OCI-LY1 (cell line): ENCODE measurements around the gene ZNF419.
"Not testable (repeated sequence)": the region's sequence is repeated elsewhere in the genome, so short reads cannot be mapped to it uniquely, and the experiment has no call there.

Experiments used
- H2AFZ ChIP-seq: fragments of 200-600 bp; sonication (generic), shearing (Covaris generic); 2 replicates; pipeline ENCODE4 v1.6.0; 2014; ENCODE audit warnings: antibody characterized with exemption, mild to moderate bottlenecking, low read length
- H3F3A ChIP-seq: fragments of 200-600 bp; sonication (generic), shearing (Covaris generic); 2 replicates; pipeline ENCODE4 v1.6.0; 2014; ENCODE audit warnings: mild to moderate bottlenecking, antibody characterized with exemption, low read length, moderate library complexity; ENCODE audit not compliant: insufficient read depth
- H3K27ac ChIP-seq: fragments of 200-600 bp; sonication (generic); 2 replicates; pipeline ENCODE4 v1.5.1; 2014; ENCODE audit warnings: low read length, mixed run types, mild to moderate bottlenecking, low read depth; ENCODE audit not compliant: poor library complexity, severe bottlenecking
- H3K27me3 ChIP-seq: fragments of 200-600 bp; sonication (generic); 2 replicates; pipeline ENCODE4 v1.6.0; 2014; ENCODE audit warnings: antibody characterized with exemption, mild to moderate bottlenecking, low read length, moderate library complexity; ENCODE audit not compliant: insufficient read depth
- H3K36me3 ChIP-seq: fragments of 200-600 bp; sonication (generic); 2 replicates; pipeline ENCODE4 v1.6.1; 2014; ENCODE audit warnings: mild to moderate bottlenecking, antibody characterized with exemption, low read length, moderate library complexity, mixed read lengths; ENCODE audit not compliant: insufficient read depth
- H3K4me1 ChIP-seq: fragments of 200-600 bp; sonication (generic); 2 replicates; pipeline ENCODE4 v1.5.1; 2014; ENCODE audit warnings: mild to moderate bottlenecking, low read length, moderate library complexity; ENCODE audit not compliant: insufficient read depth, severe bottlenecking
- H3K4me2 ChIP-seq: fragments of 200-600 bp; sonication (generic), shearing (Covaris generic); 2 replicates; pipeline ENCODE4 v1.6.1; 2014; ENCODE audit warnings: low read length
- H3K4me3 ChIP-seq: fragments of 200-600 bp; sonication (generic); 2 replicates; pipeline ENCODE4 v1.5.1; 2014; ENCODE audit warnings: low read length, low read depth, mild to moderate bottlenecking, mixed read lengths; ENCODE audit not compliant: poor library complexity, severe bottlenecking
- H3K79me2 ChIP-seq: fragments of 200-600 bp; shearing (Covaris generic); 2 replicates; pipeline ENCODE4 v1.6.1; 2016; ENCODE audit warnings: mixed run types, low read length, mixed read lengths; ENCODE audit not compliant: insufficient read depth
- H3K9ac ChIP-seq: fragments of 200-600 bp; sonication (generic), shearing (Covaris generic); 2 replicates; pipeline ENCODE4 v1.6.1; 2014; ENCODE audit warnings: mild to moderate bottlenecking, low read length, mixed read lengths
- H3K9me2 ChIP-seq: fragments of 200-600 bp; sonication (generic), shearing (Covaris generic); 2 replicates; pipeline ENCODE4 v1.6.1; 2014; ENCODE audit warnings: low read depth, mild to moderate bottlenecking, low read length, mixed read lengths
- H3K9me3 ChIP-seq: fragments of 200-600 bp; shearing (Covaris generic); 2 replicates; pipeline ENCODE4 v1.6.1; 2014; ENCODE audit warnings: low read length, mixed read lengths
- H4K20me1 ChIP-seq: fragments of 200-600 bp; sonication (generic), shearing (Covaris generic); 2 replicates; pipeline ENCODE4 v1.6.0; 2016; ENCODE audit warnings: mild to moderate bottlenecking, low read length; ENCODE audit not compliant: insufficient read depth
- EZH2 ChIP-seq: fragments of 200-600 bp; sonication (generic), shearing (Covaris generic); IDR thresholded peaks from 2 replicates; pipeline ENCODE4 v1.8.0; 2017; ENCODE audit warnings: borderline replicate concordance, mixed run types, mild to moderate bottlenecking, antibody characterized with exemption, low read length, moderate library complexity, mixed read lengths
- TF ChIP-seq, protein P1 (sequence below): fragments of 200-600 bp; sonication (generic), shearing (Covaris generic); IDR thresholded peaks from 2 replicates; pipeline ENCODE4 v1.5.1; 2017; ENCODE audit warnings: mild to moderate bottlenecking, antibody characterized with exemption, low read length, moderate library complexity, mixed read lengths

The ZNF419 gene

GRCh38 chr19:57487477-57488298, at the start of gene ZNF419:
Gene ZNF419, plus strand, starts transcription at chr19:57487750. Its CDS starts 201 bp downstream, at chr19:57487951.
- not testable (repeated sequence) for H3K27ac ChIP-seq

DNA sequence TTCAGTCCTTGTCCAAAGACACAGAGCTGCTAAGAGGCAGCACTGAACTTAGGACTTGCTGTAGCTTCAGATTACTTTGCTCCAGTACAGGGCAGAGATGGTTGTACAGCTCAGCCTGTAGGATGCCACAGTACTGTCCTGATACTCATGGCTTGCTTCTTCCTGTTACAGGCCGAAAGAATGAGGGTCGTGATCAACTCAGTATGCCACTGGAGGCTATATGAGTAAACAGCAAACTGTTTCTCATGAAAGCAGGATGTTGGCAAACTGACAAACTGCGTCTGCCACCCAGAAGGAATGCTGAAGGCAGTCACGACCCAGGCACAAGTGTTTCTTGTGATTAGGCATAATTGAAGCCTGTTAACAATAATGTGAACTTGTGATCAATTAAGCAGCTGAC, 49.6 kb upstream of the ZNF419 start:
- Histone ChIP-seq H3F3A (no peaks in the 10 kb centered on the region), H3K4me2 (no peak overlapping the region), H3K27me3 (no peaks in the 10 kb centered on the region), H3K27ac (no peak overlapping the region), H4K20me1 (no peaks in the 10 kb centered on the region), H2AFZ (no peak overlapping the region), H3K4me1 (peaks cover 19% of the 10 kb centered on the region), H3K79me2 (peaks cover 19% of the 10 kb centered on the region), H3K9me3 (no peaks in the 10 kb centered on the region; the same call in 1 of the 2 replicates), H3K4me3 (no peak overlapping the region), H3K9ac (no peak overlapping the region), H3K9me2 (no peaks in the 10 kb centered on the region), H3K36me3 (peaks cover 37% of the 10 kb centered on the region)
- TF ChIP-seq, protein P1, sequence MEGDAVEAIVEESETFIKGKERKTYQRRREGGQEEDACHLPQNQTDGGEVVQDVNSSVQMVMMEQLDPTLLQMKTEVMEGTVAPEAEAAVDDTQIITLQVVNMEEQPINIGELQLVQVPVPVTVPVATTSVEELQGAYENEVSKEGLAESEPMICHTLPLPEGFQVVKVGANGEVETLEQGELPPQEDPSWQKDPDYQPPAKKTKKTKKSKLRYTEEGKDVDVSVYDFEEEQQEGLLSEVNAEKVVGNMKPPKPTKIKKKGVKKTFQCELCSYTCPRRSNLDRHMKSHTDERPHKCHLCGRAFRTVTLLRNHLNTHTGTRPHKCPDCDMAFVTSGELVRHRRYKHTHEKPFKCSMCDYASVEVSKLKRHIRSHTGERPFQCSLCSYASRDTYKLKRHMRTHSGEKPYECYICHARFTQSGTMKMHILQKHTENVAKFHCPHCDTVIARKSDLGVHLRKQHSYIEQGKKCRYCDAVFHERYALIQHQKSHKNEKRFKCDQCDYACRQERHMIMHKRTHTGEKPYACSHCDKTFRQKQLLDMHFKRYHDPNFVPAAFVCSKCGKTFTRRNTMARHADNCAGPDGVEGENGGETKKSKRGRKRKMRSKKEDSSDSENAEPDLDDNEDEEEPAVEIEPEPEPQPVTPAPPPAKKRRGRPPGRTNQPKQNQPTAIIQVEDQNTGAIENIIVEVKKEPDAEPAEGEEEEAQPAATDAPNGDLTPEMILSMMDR = no peak
- no peak for TF ChIP-seq EZH2

More at GRCh38 chr19:57487477-57488298, at the start of gene ZNF419:
- not testable (repeated sequence) for H3K9me2 ChIP-seq, H4K20me1 ChIP-seq, H3K4me1 ChIP-seq, H3K36me3 ChIP-seq, H3K9me3 ChIP-seq, H3K27me3 ChIP-seq, H3K79me2 ChIP-seq, H3F3A ChIP-seq
- Histone ChIP-seq H3K4me2 (peak within 1 kb of the TSS; percentile 56), H3K9ac (peak within 1 kb of the TSS; percentile 77), H2AFZ (0 out of 2 replicates have a peak within 1 kb of the TSS, but pooled peaks have one; percentile 51), H3K4me3 (peak within 1 kb of the TSS; percentile 79)

DNA sequence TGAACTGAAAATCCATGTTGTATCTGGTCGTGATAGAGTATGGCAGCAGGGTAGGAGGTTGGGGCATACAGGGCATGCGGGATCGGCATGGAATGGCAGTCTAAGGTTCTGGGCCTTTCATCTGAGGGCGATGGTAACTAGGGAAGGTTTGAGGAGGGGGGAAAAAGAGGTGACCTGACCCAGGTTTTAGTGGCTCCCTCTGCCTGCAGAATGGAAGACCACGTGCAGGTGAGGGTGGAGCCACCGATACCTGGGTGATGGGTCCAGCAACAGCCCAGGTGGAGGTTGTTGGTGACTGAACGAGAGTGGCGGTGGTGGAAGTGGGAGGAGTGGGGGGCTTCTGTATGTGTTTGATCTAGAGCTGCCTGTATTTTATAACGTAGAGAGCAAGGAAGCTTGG, 48.6 kb upstream of the ZNF419 start:
- H3K4me2 ChIP-seq = no peak overlapping the region
- H3K36me3 ChIP-seq = peaks cover 47% of the 10 kb centered on the region
- TF ChIP-seq, protein P1 = no peak
- no peak for TF ChIP-seq EZH2

More for the DNA sequence above, 48.6 kb upstream of the ZNF419 start:
- no peaks in the 10 kb centered on the region for H3K9me2 ChIP-seq
- H3K9me3 ChIP-seq = no peaks in the 10 kb centered on the region
- H2AFZ ChIP-seq = no peak overlapping the region
- H3K79me2 ChIP-seq = peaks cover 19% of the 10 kb centered on the region
- no peaks in the 10 kb centered on the region for H4K20me1 ChIP-seq
- no peak overlapping the region for H3K9ac ChIP-seq
- no peaks in the 10 kb centered on the region for H3K27me3 ChIP-seq
- H3K27ac ChIP-seq = no peak overlapping the region
- no peak overlapping the region for H3K4me3 ChIP-seq
- no peaks in the 10 kb centered on the region for H3F3A ChIP-seq
- peaks cover 26% of the 10 kb centered on the region for H3K4me1 ChIP-seq
